NOMO-1 treated with DMSO at 0.1 percent for 48 hours (cell line): Measurements from ENCODE around the gene SERPINB12.

Experiments
- DNase-seq: peaks from one replicate; lab custom pipeline; 2025; ENCODE audit not compliant: unreplicated experiment; lab: John Stamatoyannopoulos, UW

Gene SERPINB12

DNA sequence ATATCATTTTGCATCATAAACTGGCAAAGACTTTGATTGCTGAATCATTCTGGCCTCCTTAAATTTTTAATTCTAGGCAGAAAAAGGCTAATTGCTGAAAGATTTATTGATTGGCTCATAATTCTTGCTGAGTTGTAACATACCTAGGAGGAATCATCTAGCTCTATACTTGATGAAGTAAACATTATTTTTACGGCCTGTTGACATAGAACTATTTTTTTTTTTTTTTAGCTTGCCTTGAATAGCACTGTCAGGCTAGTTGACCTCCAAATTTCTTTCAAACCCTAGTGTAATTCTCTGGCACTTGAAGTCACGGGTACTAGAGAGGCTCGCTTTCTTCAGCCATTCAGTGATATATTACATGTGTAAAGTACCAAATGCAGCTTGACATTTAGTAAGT, 2.8 kb downstream of the SERPINB12 start:
- DNase-seq, result no peak

DNA sequence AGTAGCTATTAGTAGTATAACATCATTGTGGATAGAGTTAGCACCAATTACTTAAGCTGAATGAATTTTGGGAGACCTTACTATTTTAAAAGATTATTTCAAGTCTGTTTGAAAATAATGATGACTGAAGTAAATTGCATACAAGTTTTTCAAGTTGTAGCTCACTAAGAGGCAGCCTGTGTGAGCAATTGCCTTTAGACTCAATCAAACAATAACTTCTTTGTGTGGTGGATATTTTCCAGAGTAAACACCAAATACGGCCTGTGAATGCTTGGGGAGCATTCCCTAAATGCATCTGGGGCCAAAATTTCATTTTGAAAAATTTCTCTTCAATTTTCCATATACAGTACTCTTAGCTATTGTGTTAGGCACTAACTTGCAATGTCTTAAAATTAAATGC, 7.9 kb downstream of the SERPINB12 start:
- DNase-seq, result no peak

DNA sequence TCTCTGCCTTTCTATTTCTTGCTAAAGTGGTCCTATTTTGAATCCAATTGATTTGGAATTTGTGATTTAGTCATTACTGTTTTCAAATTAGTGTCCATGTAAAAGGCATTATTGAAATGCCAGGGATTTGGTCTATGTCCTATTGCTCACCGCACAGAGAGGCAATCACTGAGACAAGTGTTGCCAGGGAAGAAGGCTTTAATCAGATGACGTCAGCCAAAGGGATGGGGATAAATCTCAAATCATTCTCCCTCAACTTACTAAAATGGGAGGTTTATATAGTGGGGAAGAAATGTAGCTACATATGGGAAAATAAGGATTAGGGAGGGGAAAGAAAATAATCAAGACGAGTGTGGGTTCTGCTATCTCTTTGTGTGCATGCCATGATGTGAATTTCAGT, 9.6 kb downstream of the SERPINB12 start:
- DNase-seq, result no peak

DNA sequence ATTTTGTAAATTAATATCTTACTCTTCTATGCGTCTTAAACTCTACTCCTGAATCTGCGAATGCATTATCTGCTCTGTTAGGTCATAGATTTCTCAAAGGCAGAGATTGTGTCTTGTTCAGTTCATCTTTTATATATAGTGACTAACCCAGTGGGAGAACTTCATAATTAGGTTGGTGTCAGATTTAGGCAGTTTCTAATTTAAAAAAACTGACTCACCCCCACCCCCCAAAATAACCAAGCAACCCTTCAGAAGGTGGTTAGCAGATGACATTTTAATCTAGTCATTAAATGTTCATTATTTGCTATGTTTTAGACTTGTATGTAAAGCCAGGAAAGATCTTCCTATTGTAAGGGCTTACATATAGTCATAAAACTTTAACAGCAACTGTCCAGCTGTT, 10.4 kb downstream of the SERPINB12 start:
- DNase-seq, result no peak

DNA sequence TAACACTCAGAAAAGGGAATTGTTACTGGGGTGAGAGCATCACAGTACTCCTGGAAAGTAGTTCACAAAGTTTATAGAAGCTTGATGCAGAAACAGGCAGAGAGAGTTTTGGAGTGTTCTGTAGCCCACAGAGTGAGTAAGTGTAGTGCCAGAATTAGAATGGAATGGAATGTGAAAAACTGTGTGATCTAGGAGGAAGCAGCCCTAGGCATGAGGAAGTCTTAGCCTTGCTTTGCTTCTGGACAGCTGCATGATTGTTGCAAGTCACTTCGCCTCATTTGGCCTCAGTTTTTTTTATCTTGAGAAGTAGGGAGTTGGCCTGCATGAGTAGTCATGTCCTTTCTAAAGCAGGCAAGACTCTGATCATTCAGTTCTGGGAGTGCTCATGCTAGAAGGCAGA, 10.9 kb downstream of the SERPINB12 start:
- peak; percentile 90 for DNase-seq

DNA sequence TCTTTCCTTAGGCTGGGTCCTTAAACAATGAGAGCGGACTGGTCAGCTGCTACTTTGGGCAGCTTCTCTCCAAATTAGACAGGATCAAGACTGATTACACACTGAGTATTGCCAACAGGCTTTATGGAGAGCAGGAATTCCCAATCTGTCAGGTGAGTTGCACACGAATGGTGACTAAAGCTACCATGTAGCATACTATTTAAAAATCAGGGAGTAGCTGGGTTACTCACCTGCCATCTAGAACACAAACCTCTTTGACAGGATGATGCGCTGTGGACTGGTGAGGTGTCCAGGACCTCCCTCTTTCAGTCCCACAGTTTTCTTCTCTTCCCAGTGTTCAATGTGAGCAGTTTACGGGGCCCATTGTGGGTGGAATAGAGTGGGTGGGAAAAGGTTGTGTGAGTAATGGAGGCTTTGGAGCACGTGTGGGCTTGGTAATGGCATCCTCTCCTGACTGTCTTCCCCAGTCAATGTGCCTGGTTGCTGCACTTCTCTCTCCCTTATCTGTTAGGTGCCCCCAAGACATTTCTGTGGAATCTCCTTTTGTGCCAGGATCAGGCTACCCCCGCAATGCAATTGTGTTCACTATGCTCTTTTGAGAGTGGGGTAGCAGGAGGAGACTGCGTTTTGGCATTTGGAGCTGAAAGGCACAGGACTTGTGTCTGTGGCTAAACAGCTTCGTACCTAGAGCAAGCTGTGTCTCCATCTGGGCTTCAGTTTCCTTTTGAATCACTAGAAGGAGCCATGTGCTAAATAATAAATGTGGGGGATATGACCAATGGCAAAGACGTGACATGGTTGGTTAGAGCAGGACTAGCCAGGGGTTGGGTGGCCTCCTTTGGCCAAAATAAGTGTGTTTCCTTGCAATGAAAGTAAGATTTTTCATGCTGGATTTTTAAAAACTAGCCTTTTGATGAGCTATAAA, 17.7 kb downstream of the SERPINB12 start:
- no peak for DNase-seq

DNA sequence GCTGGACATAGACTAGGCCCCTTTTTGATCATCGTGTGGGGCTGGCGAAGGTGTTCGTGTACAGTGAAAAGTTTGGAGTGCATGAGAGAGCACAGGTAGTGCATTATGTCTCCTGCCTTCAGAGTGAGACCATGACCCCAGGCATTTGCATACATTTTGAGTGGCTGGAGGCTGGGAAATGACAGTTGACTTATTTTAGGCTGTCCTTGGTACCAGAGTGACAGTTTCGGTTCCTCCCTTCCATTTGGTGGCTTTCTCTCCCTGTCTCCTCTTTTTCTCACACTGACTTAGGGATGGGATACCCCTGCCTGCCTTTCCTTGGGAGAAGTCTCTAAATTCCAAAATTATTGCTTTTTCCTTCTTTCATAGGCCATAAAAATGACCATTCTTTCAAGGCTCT, 20.1 kb downstream of the SERPINB12 start:
- peak; percentile 82 for DNase-seq

DNA sequence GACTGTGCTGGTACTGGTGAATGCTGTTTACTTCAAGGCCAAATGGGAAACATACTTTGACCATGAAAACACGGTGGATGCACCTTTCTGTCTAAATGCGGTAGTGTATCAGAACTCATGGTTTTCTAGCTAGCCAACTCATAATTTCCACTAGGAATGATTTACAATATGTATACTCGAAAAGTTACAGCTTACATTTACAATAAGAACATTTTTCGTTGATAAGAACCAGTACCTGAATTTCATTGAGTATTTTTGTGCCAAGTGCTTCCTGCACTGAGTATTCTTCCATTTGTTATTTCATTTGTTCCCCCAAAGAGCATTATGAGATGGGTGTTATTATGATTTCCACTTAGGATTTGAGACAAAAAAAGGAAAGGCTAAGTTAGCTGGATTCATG, 21.9 kb downstream of the SERPINB12 start:
- DNase-seq, result no peak

DNA sequence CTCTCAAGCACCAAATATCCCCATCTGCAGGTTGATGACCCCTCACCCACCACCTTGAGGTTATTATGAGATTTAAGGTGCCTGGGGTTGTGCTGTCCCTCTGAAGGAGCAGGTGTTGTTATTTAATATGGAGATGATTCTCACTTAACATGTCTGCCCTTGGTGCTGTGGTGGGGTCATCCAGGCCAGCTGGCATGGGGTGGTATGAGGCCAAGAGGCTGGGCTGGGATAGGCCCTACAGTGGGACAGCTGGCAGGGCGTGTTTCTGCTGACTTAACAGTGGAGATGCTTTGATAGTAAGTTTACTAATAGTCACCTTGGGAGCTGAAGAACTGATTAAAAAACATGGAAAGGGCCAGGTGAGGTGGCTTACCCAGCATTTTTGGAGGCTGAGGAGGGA, 22.4 kb downstream of the SERPINB12 start:
- no peak for DNase-seq

DNA sequence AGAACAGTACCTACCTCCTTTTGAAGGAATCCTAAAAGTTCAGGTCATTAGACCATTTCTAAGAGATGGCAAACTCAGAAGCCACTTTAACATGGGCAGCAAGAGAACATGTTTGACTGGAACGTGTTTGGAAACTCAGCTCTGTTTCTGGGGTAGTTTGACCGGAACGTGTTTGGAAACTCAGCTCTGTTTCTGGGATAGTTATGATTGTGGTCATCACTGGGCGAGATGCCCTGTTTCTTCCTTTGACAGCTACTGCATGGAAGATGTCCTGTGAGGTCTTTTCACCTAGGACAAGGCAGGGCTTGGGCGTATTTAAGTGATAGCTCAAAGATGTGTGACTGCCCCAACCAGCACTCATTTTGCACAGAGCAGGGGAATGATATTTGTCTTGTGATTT, 25.1 kb downstream of the SERPINB12 start:
- no peak for DNase-seq

DNA sequence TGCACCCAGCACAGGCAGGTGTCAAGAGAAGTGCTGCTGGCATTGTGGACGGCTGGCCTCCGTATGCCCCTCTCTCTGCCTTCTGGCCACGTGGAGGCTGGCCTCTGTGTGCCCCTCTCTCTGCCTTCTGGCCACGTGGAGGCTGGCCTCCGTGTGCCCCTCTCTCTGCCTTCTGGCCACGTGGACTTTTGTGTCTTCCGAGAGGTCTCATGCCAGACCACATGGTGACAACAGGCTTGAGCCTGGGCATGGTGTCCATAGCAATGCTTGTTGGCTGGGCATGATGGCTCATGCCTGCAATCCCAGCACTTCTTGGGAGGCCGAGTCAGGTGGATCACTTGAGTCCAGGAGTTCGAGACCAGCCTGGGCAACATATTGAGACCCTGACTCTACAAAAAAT, 25.7 kb downstream of the SERPINB12 start:
- DNase-seq, result no peak

DNA sequence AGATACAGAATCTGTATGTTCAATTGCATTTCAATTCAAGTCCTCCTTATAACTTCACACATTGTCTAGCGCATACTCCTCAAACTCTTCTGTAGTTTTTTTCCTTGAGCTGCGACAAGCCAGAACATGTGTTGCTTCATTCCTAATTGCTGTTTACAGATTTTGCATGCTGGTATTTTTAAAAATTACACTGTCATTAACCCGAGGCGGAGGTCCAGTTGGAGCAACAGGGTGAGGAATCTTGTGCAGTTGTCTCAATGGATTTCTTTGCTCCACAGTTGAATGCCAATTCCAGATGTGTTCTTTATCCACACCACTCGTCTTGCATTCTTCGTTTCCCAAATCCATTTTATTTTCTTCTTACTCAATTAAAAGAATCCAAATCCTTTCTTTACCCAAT, 28.6 kb downstream of the SERPINB12 start:
- no peak for DNase-seq

DNA sequence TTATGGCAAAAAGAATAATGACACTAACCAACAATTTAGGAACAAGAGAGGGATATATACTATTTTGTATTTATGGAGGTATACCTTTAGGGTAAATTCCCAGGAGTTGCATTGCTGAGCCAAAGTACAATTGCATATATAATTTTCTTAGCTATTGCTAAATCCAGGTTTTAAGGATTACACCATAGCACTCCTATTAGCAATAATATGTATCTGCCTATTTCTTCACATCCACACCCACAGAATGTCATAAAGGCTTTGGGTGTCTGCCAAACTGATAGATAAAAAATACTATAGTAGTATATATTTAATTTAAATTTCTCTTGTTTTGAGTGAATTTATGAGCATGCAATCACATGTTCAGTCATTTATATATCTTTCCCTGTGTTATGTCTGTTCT, 33.5 kb downstream of the SERPINB12 start:
- peak; percentile 19 for DNase-seq

DNA sequence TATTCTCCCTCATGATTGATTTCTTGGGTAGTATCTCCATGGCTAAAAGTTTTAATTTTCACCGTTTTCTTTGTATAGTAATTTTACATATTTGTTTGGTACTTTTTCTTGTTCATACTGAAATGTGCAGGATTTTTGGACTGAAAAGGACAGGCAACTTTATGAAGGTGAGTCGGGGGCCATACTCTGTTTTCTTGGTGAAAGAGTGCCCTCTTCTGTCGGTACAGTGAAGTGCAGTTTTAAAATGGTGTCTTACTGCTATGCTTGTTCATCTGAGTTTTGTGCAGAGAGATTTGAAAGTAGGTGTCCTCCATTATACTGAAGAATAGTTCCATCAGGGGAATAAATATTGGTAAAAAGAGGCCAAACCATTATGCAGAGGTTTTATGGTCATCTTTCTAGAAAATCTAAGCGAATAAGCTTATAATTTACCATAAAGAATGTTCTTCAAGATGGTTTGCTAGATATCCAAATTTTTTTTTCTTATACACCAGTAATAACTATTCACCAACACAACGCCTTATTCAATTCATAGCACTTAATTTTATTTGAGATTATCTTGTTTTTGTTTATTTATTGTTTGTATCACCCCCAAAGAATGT, 36.3 kb downstream of the SERPINB12 start:
- peak; percentile 54 for DNase-seq

DNA sequence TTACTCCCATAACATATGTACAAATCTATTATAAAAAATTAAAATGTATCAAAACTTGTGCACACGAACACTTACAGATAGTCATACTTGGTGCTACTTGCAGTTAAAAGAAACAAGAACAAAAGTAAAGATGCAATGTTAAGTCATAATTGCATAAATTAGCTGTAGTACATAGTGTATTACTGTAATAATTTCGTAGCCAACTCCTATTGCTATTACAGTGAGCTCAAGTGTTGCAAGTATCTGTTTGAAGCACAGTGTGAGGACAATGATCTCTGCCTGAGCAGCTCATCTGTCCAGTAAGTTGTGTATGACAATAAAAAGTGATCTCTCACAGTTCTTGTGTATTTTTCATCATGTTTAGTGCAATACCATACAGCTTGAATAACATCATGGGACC, 37.4 kb downstream of the SERPINB12 start:
- DNase-seq, result peak; percentile 76

DNA sequence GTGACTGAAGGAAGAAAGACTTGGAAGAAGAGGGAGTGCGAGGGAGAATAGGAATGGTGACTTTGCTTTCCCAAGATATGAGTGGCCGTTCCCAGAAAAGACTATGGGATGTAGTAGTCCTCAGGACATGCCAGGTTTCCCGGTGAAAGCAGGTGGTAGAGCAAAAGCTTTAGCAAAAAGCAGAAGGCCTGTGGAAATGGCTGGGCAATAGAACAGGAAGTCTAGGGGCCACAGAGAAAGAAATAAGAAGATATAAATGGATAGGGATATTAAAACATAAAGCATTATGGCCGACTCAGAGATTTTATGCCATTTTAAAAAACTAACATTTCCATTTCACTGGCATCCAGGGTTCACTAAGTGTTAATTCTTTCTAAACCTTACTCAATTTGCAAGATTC, 43.8 kb downstream of the SERPINB12 start:
- DNase-seq, result peak; percentile 19

DNA sequence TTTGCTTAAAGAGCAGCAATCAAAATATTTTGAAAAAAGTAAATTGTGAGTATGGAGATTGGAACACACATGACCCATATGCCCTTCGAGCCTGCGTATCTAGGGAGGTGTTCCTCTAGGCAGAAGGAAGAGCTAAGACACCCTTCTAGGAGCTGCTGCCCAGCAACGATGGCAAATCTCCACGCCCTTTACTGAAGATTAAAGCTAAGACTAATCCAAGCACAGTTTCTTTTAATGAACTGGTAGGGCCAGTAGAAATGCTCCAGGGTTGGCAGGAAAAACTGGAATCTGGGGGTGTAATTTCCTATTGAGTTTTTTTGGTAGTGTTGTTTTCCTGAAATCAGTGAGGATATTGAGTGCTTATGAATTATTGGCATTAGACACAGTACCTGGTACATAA, 44.3 kb downstream of the SERPINB12 start:
- DNase-seq, result no peak

DNA sequence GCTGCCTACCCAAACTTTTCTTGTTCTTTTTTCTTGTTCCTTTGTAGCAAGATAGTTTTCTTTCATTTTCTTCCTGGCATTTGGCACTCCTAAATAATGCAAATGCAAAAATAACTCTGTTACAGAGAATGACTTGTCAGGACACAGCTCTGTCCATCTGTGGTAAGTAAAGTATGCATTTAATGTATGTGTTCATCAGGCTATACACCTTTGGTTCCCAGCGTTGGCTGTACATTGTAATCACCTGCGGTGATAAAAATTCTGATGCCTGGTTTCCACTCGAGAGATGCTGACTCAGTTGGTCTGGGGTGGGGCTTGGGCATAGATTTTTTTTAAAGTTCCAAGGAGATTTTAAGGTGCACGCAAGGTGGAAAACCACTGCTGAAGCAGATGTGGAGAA, 44.8 kb downstream of the SERPINB12 start, which contains the start of gene SERPINB13:
SERPINB13 (plus strand) TSS at position 378 of the 400 bp plus-strand sequence. CDS start 1,325 bp downstream, outside the sequence.
- DNase-seq, result no peak

DNA sequence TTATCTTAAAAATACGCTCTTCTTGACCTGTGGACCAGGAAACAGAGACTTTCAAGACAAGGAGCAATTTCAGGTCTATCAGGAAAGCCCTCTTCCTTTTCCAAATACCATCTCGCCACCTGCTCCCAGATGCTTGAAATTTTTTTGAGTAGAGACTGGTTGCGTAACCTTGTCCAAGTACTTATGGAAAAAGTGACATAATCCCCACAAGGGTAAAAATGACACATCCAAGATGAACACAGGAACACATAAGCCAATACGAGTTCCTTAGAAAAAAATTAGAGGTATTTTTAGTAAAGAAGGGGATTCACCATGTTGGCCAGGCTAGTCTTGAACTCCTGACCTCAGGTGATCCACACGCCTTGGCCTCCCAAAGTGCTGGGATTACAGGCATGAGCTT, 46.7 kb downstream of the SERPINB12 start:
- DNase-seq, result no peak

DNA sequence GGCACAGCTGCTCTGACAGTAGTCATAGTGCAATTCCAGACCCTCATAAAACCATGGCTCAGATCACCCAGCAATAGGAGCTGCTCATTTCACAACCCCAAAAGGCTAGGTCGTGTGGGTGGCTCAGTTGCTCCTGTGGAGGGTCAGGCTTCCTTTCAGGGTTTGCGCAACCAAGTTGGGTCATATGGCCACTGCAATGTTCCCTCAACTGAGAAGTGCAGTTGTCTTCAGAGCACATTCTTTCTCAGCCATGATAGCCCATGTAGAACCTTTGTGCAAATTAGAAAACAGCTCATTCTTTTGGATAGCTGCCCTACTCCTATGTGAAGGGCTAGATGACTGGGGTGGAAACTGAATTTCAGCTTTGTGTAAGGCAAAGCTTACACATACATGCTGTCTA, 48.2 kb downstream of the SERPINB12 start:
- DNase-seq, result peak; percentile 88

DNA sequence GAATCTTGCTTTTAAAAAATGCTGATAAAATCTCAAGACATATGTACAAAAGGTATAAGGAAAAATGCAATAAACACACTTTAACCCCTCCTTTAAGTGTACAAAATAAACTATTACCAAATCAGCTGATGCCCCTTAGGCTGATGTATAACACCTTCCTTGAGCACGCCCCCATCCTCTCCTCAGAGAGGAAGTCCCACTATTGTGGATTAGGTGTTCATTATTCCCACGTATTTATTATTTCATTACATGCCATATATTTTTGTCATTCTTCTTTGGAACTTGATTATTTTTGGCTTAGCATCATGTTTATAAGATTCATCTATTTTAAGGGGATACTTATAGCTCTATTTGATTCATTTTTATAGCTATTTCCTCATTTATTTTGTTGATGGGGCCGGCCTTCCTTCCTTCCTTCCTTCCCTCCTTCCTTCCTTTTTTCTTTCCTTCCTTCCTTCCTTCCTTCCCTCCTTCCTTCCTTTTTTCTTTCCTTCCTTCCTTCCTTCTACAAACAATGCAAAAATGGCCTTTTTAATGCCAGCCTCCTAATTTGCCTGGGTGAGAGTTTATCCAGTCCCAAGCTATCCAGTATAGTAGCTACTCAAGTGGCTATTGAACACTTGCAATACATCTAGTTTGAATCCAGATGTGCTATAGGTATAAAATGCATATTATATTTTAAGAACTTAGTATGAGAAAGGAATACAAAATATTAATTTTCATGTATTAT, 49.0 kb downstream of the SERPINB12 start:
- DNase-seq, result no peak

DNA sequence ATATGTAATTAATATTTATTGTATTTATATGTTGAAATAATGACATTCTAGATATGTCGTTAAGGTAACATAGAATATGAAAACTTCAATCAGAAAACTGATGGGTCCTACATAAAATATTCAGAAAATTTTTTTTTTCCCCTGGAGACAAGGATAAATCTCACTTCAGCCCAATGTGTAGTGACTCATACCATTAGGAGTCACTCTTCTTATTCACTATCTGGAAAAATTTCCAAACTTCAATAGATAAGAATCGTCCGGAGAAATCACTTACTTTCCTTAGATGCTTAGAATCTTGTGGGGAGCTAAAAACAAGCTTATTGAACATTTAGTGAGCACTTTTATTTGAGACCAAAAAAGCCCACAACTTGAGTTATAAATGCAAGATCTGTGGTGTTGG, 49.6 kb downstream of the SERPINB12 start:
- DNase-seq, result no peak
